ENCODE data around the gene GAMT. TPM values are rescaled to one million over a fixed set of nuclear protein-coding genes. Genes with fewer than 3 reads are reported as not detected.

Gene GAMT
- total RNA-seq, 2 experiments from 2014 or later: 36.5 to 37.6 TPM

DNA sequence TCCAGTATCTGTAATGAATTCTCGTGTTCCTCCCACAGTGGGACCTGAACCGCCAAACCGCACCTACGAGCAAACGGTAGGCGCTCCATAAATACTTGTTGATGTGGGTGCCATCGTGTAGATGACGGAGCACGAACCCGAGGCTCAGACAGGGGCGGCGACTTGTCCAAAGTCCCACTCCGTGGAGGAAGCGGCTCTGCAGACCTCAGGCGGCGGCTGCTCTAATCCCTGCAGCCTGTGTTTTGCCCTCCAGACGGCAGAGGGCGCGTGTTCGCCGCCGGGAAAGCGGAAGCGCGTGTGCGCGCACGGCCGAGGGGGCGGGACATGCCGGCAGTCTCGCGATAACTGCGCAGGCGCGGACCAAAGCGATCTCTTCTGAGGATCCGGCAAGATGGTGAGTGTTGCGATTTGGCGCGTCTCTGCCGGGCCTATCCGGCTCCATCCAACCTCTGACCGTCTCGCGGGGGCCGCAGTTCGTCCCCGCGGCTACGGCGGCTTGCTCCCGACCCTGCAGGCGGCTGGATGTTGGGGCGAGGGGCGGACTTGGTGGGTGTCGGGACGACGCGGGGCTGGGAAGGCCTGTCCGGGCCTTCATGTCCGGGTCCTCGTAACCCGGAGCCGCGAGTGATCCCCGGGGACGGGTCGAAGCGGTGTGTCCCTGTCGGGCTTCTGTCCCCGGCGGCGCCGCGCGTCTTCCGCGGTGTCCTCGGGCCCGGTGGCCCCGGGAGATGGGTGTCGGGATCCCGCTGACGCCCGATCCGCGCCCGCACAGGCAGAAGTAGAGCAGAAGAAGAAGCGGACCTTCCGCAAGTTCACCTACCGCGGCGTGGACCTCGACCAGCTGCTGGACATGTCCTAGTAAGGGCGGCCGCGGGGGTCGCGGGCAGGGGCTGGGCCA lies 36.9 kb upstream of the GAMT start, which contains the start of gene RPS15:
Gene RPS15 (plus strand): TSS at position 362 of the 898 bp plus-strand sequence. CDS start 30 bp downstream, at position 392.
- Mint-ChIP-seq H3K27ac (peak within 1 kb of the TSS; percentile 100), H3K36me3 (peaks cover 49% of the 10 kb centered on the region), H3K4me1 (peaks cover 27% of the 10 kb centered on the region), H3K9me3 (no peaks in the 10 kb centered on the region), H3K27me3 (no peaks in the 10 kb centered on the region), H3K4me3 (peak within 1 kb of the TSS; percentile 99)
- peak; percentile 96 for DNase-seq

DNA sequence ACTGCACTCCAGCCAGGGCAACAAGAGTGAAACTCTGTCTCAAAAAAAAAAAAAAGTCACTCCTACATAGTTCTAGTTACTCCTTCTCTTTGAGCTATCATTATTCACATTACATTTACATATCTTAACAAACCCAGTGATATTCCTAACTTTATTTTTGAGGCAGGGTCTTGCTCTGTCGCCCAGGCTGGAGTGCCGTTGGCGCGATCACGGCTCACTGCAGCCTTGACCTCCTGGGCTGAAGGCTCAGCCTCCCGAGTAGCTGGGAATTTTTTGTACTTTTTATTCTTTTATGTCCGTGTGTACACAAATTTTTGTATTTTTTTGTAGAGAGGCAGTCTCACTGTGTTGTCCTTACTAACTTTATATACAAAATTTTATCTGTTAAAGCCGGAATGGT lies 36.3 kb upstream of the GAMT start:
- Mint-ChIP-seq H3K4me1 (peaks cover 24% of the 10 kb centered on the region), H3K27ac (peak overlapping the region; percentile 38), H3K27me3 (no peaks in the 10 kb centered on the region), H3K9me3 (no peaks in the 10 kb centered on the region), H3K4me3 (peak overlapping the region; percentile 99), H3K36me3 (peaks cover 47% of the 10 kb centered on the region)
- no peak for DNase-seq

DNA sequence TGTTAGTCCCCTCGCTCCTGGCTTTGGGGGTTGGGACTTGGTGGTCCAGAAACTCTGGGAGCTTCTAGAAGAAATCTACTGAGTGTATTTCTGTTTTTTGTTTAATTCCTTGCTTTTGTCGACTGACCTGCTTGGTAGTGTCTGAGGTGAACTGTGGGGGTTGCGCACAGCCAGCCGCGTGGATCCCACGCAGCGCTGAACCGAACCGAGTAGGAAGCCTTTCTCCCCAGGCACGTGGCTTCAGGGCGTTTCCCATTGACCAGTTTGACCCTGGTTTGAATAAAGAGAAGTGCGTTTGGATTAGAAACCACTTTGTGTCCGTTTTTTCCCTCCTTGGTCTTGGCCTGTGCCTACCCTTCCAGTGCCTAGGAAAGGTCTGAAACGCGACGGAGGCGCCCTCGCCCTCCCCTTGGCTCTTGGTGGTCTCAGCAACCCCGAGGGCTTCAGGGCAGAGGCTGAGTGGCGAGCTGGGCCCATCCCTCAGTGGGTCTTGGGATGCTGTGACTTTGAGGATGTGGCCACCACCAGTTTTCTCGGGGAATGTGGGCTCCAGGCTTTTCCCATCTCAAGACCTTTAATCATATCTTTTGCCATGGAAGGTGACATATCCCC lies 34.1 kb upstream of the GAMT start:
- DNase-seq: no peak
- no peak overlapping the region for H3K4me3 Mint-ChIP-seq
- peaks cover 17% of the 10 kb centered on the region for H3K4me1 Mint-ChIP-seq
- peaks cover 26% of the 10 kb centered on the region for H3K36me3 Mint-ChIP-seq
- no peak overlapping the region for H3K27ac Mint-ChIP-seq
- no peaks in the 10 kb centered on the region for H3K27me3 Mint-ChIP-seq
- H3K9me3 Mint-ChIP-seq: no peaks in the 10 kb centered on the region

DNA sequence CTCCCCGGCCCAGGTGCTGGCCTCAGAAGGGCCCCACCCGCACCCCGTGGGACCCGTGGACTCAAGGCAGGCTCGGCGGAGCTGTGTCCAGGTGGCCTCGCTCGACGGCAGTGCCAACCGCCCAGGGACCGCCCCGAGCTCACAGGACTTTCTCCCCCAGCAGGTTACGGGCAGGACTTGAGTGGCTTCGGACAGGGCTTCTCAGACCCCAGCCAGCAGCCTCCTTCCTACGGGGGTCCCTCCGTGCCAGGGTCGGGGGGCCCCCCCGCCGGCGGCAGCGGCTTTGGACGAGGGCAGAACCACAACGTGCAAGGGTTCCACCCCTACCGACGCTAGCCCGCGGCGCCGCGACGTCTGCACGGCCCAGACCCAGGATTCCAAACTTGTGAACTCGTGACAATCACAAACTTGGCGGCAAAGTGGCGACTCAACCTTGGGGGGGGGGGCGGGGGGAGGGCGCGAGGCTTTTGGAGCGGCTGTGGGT lies 33.3 kb upstream of the GAMT start:
- no peak for DNase-seq
- no peak overlapping the region for H3K4me3 Mint-ChIP-seq

DNA sequence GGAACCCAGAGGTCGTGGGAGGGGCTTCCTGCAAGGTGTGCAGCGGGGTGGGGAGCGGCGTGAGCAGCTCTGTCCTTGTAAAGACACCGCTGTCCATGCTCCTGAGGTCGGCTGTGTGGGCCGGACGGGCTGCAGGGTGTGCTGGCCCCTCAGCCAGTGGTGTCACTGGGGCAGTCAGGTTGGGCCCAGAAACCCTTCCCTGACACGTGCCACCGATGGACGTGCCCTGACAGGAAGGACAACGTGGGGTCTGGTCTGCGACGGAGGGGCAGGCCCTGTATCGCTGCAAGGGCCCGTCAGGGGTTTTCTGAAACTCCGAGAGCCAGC lies 32.7 kb upstream of the GAMT start:
- no peak for DNase-seq
- peaks cover 11% of the 10 kb centered on the region for H3K36me3 Mint-ChIP-seq
- H3K4me3 Mint-ChIP-seq: no peak overlapping the region
- H3K4me1 Mint-ChIP-seq: peaks cover 7% of the 10 kb centered on the region
- H3K27me3 Mint-ChIP-seq: no peaks in the 10 kb centered on the region
- H3K27ac Mint-ChIP-seq: no peak overlapping the region
- no peaks in the 10 kb centered on the region for H3K9me3 Mint-ChIP-seq

More for the DNA sequence above, 33.3 kb upstream of the GAMT start:
- H3K27ac Mint-ChIP-seq: no peak overlapping the region
- H3K27me3 Mint-ChIP-seq: no peaks in the 10 kb centered on the region
- H3K4me1 Mint-ChIP-seq: peaks cover 10% of the 10 kb centered on the region
- H3K36me3 Mint-ChIP-seq: peaks cover 17% of the 10 kb centered on the region
- H3K9me3 Mint-ChIP-seq: no peaks in the 10 kb centered on the region

DNA sequence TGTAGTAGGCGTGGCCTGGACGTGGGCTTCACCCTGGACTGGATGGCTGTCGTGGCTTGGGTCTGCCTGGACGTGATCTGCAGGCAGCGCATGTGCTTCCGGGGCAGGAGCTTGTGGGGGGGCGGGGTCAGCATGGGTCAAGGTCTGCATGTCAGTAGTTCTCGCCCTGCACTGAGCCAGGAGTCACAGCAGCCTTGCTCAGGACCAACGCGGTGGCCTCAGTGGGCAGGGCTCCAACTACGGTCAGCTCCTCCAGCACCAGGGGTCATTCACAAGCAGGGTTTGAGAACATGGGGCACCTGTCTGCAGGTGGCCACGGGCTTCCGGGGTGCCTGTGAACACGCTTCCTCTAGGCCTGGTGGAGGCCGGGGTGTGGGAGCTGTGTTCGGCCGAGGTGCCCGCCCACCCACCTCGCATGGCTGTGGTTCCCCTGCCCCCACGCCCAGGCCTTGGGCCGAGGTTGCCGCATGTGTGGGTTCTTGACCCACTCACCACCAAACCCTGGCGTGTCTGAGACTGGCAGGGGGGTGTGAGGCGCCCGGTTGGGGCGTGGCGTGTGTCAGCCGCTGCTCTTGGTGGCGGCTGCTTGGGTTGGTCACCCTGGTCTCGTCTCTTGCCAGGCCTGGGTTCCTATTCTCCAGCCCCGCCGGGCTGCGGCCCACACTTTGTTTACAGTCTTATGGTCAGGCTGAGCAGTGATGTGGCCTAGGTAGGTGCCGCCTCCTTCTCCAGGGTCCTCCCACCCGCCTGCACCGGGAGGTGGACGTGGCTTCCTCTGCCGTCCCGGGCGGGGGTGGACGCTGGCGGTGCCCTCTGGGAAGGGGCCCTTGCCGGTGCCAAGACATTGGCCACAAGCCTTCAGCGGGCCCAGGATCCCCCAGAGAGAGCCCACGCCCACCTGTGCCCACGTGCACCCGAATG lies 32.0 kb upstream of the GAMT start:
- Mint-ChIP-seq H3K27me3 (no peaks in the 10 kb centered on the region), H3K27ac (no peak overlapping the region), H3K9me3 (no peaks in the 10 kb centered on the region), H3K36me3 (peaks cover 7% of the 10 kb centered on the region), H3K4me3 (no peak overlapping the region), H3K4me1 (peaks cover 7% of the 10 kb centered on the region)
- DNase-seq: no peak

DNA sequence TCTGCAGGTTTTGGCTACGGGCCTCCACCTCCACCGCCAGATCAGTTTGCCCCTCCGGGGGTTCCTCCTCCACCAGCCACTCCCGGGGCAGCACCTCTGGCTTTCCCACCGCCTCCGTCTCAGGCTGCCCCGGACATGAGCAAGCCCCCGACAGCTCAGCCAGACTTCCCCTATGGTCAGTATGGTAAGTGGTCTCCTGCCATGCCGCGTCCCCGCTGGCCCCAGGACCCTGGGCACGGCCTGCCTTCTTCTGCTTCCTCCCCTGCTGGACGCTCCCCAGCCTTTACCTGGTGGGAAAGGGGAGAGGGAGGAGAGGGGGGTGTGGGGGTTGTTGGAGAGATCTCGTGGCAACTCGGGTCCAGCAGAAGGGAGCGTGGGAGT lies 31.2 kb upstream of the GAMT start:
- no peak overlapping the region for H3K4me3 Mint-ChIP-seq
- H3K9me3 Mint-ChIP-seq: no peaks in the 10 kb centered on the region
- no peak for DNase-seq
- H3K4me1 Mint-ChIP-seq: peaks cover under 1% of the 10 kb centered on the region
- no peak overlapping the region for H3K27ac Mint-ChIP-seq
- peaks cover 4% of the 10 kb centered on the region for H3K36me3 Mint-ChIP-seq
- H3K27me3 Mint-ChIP-seq: no peaks in the 10 kb centered on the region

DNA sequence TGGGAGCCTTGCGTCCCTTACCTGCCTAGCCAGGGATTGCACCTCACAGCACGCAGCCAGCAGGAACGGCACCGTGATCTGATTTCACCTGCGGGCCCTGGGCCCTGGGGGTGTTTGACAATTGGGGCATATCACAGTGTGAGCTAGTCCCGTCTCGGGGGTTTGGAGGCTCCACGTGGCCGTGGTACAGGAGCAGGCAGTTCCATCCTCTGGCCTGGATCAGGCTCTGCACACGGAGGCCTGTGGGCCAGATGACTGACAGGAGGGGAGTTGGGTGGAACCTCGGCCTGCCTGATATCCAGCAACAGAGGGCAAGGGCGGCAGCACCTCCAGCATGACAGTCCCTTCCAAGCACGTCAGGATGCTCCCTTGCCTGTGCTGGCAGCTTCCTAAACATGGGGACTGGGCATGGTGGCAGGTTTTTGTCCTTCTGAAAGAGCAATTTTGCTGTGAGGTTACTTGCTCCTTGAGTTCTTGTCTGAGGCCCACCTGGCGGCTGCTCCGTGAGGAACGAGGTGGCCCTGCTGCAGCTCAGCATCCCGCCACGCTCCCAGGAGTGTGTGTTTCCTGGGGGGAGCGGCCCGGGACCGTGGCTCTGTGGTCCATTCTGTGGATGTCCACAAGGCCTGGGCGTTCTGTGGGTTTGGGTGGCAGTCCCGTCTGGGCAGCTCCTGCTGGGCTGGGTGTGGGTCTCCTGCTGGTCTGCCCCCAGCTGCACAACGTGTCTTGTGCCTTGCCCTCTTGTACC lies 30.6 kb upstream of the GAMT start:
- H3K4me3 Mint-ChIP-seq: no peak overlapping the region
- H3K9me3 Mint-ChIP-seq: no peaks in the 10 kb centered on the region
- H3K27ac Mint-ChIP-seq: no peak overlapping the region
- no peak for DNase-seq
- peaks cover 4% of the 10 kb centered on the region for H3K36me3 Mint-ChIP-seq
- H3K27me3 Mint-ChIP-seq: no peaks in the 10 kb centered on the region
- H3K4me1 Mint-ChIP-seq: no peaks in the 10 kb centered on the region

DNA sequence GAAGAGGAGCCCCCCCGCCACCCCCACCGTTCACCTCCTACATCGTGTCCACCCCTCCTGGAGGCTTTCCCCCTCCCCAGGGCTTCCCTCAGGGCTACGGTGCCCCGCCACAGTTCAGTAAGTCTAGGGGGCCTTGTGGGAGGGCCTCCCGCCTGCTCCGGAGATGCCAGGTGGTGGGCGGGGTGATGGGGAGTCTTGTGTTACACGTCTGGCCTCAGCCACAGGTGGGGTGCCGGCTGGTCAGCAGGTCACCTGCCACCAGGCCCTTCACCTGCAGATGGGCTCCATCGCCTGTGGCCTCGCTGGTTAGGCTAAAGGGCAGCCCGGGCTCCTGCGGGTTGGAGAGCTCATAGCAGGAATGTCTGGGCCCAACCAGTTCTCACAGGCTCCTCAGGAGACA lies 28.9 kb upstream of the GAMT start:
- H3K4me1 Mint-ChIP-seq: no peaks in the 10 kb centered on the region
- H3K27ac Mint-ChIP-seq: no peak overlapping the region
- H3K4me3 Mint-ChIP-seq: no peak overlapping the region
- DNase-seq: no peak
- no peaks in the 10 kb centered on the region for H3K9me3 Mint-ChIP-seq
- H3K36me3 Mint-ChIP-seq: peaks cover 4% of the 10 kb centered on the region
- H3K27me3 Mint-ChIP-seq: no peaks in the 10 kb centered on the region

DNA sequence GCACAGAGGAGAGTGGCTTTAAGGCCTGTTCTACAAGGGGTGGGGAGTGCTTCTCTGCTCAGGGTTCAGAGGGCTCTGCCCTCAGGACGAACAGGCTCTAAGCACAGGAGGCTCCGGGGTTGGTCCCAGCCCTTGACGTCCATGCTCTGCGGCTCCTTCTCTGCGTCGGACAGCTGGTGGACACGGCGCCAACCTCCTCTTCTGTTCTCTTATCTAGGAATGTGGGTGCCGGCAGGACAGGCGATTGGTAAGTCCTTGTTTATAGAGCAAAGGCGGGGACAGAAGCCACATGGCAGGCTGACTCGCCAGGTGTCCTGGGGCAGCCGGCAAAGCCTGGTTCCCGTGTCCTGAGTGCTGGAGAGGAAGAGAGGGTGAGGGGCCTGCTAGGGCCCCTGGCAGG lies 28.4 kb upstream of the GAMT start:
- H3K27me3 Mint-ChIP-seq: no peaks in the 10 kb centered on the region
- no peak overlapping the region for H3K27ac Mint-ChIP-seq
- no peak for DNase-seq
- H3K9me3 Mint-ChIP-seq: no peaks in the 10 kb centered on the region
- peaks cover 6% of the 10 kb centered on the region for H3K36me3 Mint-ChIP-seq
- no peak overlapping the region for H3K4me3 Mint-ChIP-seq
- H3K4me1 Mint-ChIP-seq: no peaks in the 10 kb centered on the region

DNA sequence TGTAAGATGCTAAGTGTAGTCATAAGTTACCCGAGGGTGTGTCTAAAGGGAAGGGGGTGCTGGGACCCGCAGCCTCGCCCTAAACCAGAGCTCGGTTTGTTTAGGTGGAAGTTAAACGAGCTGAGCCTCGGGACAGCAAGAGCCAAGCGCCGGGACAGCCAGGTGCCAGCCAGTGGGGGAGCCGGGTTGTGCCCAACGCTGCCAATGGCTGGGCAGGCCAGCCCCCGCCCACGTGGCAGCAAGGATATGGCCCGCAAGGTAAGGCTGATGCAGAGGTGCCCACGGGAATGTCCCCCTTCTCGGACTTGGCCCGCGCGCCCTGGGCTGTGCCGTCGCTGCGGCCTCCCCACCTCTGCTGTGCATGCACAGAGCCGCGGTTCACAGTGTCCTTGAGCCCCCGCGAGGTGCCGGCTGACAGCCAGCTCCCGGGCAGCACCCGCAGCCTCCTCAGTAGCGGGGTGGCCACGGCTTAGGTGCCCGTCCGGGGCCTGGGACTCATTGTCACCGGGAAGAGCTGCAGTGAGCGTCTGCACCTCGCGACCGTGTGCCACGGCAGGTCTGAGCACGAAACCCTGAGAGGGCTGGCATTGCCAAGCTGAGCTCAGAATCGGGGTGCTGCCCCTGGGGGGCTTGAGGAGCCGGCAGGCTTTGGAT lies 27.5 kb upstream of the GAMT start:
- Mint-ChIP-seq H3K4me1 (peaks cover 2% of the 10 kb centered on the region), H3K36me3 (peaks cover 9% of the 10 kb centered on the region), H3K27me3 (no peaks in the 10 kb centered on the region), H3K4me3 (no peak overlapping the region), H3K9me3 (no peaks in the 10 kb centered on the region), H3K27ac (no peak overlapping the region)
- no peak for DNase-seq

DNA sequence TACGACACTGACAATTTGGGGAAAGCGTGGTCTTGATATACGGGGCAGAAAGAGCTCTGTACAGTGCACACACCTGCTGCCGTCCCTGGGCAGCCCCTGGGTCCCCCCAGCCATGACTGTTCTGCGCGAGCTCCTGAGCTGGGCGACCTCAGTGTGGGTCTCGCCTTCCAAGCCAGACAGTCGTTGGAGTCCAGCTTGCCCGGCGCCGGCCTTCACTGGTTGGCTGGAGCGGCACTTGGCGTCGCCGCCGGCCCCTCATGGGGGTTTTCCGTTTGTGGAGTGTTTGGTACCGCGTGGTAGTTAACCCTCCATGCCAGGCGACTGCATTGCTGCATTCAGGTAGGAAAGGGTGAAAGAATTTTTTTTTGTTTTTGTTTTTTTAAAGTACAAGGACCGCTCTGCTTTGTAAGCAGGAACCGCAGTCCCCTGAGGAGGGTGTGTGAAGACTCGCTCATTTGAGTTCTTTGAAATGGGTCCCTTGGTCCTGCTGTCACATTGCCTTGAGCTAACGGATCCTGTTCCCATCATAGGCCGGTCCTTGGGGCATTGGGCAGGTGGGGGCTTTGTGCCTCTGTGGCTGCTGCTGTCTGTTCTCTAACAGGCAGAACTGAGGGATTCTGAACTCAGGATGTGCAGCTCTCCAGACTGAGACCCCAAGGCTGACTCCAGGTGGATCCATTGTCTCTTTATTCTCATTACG lies 26.0 kb upstream of the GAMT start:
- Mint-ChIP-seq H3K27ac (no peak overlapping the region), H3K27me3 (no peaks in the 10 kb centered on the region)

DNA sequence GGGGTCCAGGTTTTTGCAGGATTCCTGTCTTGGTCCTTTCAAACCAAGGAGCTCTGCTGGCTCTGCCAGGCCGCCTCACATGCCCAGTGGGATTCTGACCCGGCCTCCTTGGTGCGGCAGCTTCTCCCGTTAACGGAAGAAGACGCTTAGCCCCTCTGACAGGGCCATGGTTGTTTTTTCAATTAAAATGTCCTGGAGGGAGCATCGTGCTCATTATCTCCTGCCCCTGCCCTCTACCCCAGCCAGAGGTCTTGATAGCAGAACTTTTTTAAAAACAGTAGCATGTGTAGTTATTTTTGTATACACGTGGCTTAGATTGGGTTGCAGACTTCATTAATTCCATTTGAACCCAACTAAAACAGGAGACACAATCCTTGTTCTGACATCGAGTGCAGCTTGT lies 25.4 kb upstream of the GAMT start:
- H3K27me3 Mint-ChIP-seq: no peaks in the 10 kb centered on the region
- H3K4me1 Mint-ChIP-seq: peaks cover 2% of the 10 kb centered on the region
- H3K4me3 Mint-ChIP-seq: no peak overlapping the region
- H3K27ac Mint-ChIP-seq: no peak overlapping the region
- H3K36me3 Mint-ChIP-seq: peaks cover 17% of the 10 kb centered on the region
- no peak for DNase-seq
- no peaks in the 10 kb centered on the region for H3K9me3 Mint-ChIP-seq

More for the DNA sequence above, 26.0 kb upstream of the GAMT start:
- Mint-ChIP-seq H3K4me1 (peaks cover 2% of the 10 kb centered on the region), H3K9me3 (no peaks in the 10 kb centered on the region), H3K4me3 (no peak overlapping the region), H3K36me3 (peaks cover 17% of the 10 kb centered on the region)
- no peak for DNase-seq

Measured in activated naive CD8-positive, alpha-beta T cell treated with anti-CD3 and anti-CD28 coated beads for 36 hours (primary cell).